HepG2 (cell line): ENCODE measurements around the gene FRMD4A. TPM values are rescaled to one million over a fixed set of nuclear protein-coding genes. Genes with fewer than 3 reads are reported as not detected.

Experiments used
- ATAC-seq: fragments of 200-7000 bp; cut with Tn5 transposase; 3 replicates; pipeline ENCODE4 v1.9.1; 2020; ENCODE audit warnings: mild to moderate bottlenecking, moderate library complexity
- BruUV-seq: library from RNA; stranded (reverse); fragments of 400-500 nt; replicated peaks from 2 replicates; lab custom pipeline; 2021; lab: Mats Ljungman, UMichigan
- CTCF ChIA-PET: fragments of 300-600 bp; formaldehyde crosslinking; extraction: SDS; loops from one replicate; lab custom pipeline; 2021; ENCODE audit warnings: low total read pairs, inconsistent platforms, low intra/inter-chr PET ratio; lab: Yijun Ruan, JAX
- POLR2A ChIA-PET: fragments of 350-600 bp; sonication (Branson Sonifier 250); formaldehyde crosslinking; loops from one replicate; lab custom pipeline; 2020; ENCODE audit warnings: antibody characterized with exemption, inconsistent platforms; lab: Yijun Ruan, JAX
- DNase-seq: peaks from one replicate; pipeline ENCODE4 v3.0.0-alpha.2; 2015; ENCODE audit warnings: low spot score
- FAIRE-seq: peaks from 3 replicates; lab custom pipeline; 2011; peaks lifted over from hg19 to GRCh38; lab: Jason Lieb, UNC
- H2AFZ ChIP-seq: one replicate; pipeline ENCODE4 v1.6.1; 2011; ENCODE audit warnings: low read length, inconsistent platforms
- H3K27ac ChIP-seq: fragments of 300-600 bp; 3 replicates; pipeline ENCODE4 v1.8.0; 2011; ENCODE audit warnings: mixed run types, mild to moderate bottlenecking, mixed read lengths, low read length, inconsistent platforms; ENCODE audit not compliant: insufficient read depth; ENCODE audit errors: extremely low read length
- H3K27me3 ChIP-seq, 2 experiments: fragments of 200-600 bp in 1 of 2; 2 replicates in 1 of 2; 3 replicates in 1 of 2; pipeline versions ENCODE4 v1.6.0 to v1.8.0; 2011; ENCODE audit warnings: low read length in 2 of 2, mild to moderate bottlenecking in 2 of 2, moderate library complexity in 2 of 2, inconsistent platforms in 1 of 2; ENCODE audit not compliant: insufficient read depth in 2 of 2, control insufficient read depth in 1 of 2
- H3K36me3 ChIP-seq, 2 experiments: fragments of 200-600 bp in 1 of 2; replicated peaks in 1 of 2; 2 replicates in 1 of 2; 3 replicates in 1 of 2; pipeline versions ENCODE4 v1.5.1 to v1.8.0; 2011; ENCODE audit warnings: low read length in 2 of 2, inconsistent platforms in 1 of 2; ENCODE audit not compliant: insufficient read depth in 2 of 2, control insufficient read depth in 1 of 2
- H3K4me1 ChIP-seq: 2 replicates; pipeline ENCODE4 v1.5.1; 2012; ENCODE audit warnings: low read length, inconsistent platforms; ENCODE audit not compliant: insufficient read depth
- H3K4me2 ChIP-seq: 2 replicates; pipeline ENCODE4 v1.6.0; 2011; ENCODE audit warnings: low read depth, low read length, inconsistent platforms
- H3K4me3 ChIP-seq, 3 experiments: fragments of 200-600 bp in 1 of 3; sonication (generic), shearing (Covaris generic) in 1 of 3; replicated peaks in 1 of 3; 2 replicates each; pipeline ENCODE4 v1.5.1; 2011 to 2016; ENCODE audit warnings: low read length in 3 of 3, inconsistent platforms in 2 of 3, low read depth in 2 of 3, mild to moderate bottlenecking in 2 of 3, control low read depth in 1 of 3, mixed read lengths in 1 of 3; ENCODE audit not compliant: insufficient read depth in 1 of 3
- H3K79me2 ChIP-seq: one replicate; pipeline ENCODE4 v1.6.1; 2011; ENCODE audit warnings: low read length, inconsistent platforms; ENCODE audit not compliant: insufficient read depth
- H3K9ac ChIP-seq: 2 replicates; pipeline ENCODE4 v1.6.0; 2011; ENCODE audit warnings: mild to moderate bottlenecking, low read depth, low read length, inconsistent platforms; ENCODE audit not compliant: insufficient read depth
- H3K9me3 ChIP-seq: 2 replicates; pipeline ENCODE4 v1.5.1; 2012; ENCODE audit warnings: mild to moderate bottlenecking, low read length
- H4K20me1 ChIP-seq: 2 replicates; pipeline ENCODE4 v1.6.0; 2011; ENCODE audit warnings: inconsistent platforms, mild to moderate bottlenecking, low read length, moderate library complexity; ENCODE audit not compliant: insufficient read depth
- BHLHE40 ChIP-seq: IDR thresholded peaks from 2 replicates; pipeline ENCODE4 v1.6.1; 2011; ENCODE audit warnings: low read length, improper control_type of control experiment
- CEBPB ChIP-seq: IDR thresholded peaks from 2 replicates; pipeline ENCODE4 v1.6.1; 2011; ENCODE audit warnings: low read depth, low read length, improper control_type of control experiment, borderline replicate concordance
- ERF ChIP-seq: IDR thresholded peaks from 2 replicates; pipeline ENCODE4 v1.6.1; 2018; ENCODE audit warnings: missing biosample characterization, missing genetic modification reagents
- GPN1 ChIP-seq: sonication (generic); formaldehyde crosslinking; IDR thresholded peaks from 2 replicates; pipeline ENCODE4 v1.5.1; 2020; ENCODE audit warnings: missing genetic modification reagents, borderline replicate concordance
- JARID2 ChIP-seq: sonication (generic); formaldehyde crosslinking; IDR thresholded peaks from 2 replicates; pipeline ENCODE4 v1.8.1; 2023; ENCODE audit warnings: missing genetic modification reagents, inconsistent platforms; ENCODE audit not compliant: insufficient replicate concordance
- NFATC3 ChIP-seq: sonication (generic); formaldehyde crosslinking; IDR thresholded peaks from 2 replicates; pipeline ENCODE4 v1.5.1; 2020; ENCODE audit warnings: mild to moderate bottlenecking, missing genetic modification reagents
- NFE2L1 ChIP-seq: sonication (generic); formaldehyde crosslinking; IDR thresholded peaks from 2 replicates; pipeline ENCODE4 v1.4.0; 2020; ENCODE audit warnings: missing genetic modification reagents, mild to moderate bottlenecking, borderline replicate concordance
- SAFB2 ChIP-seq: sonication (generic); formaldehyde crosslinking; IDR thresholded peaks from 2 replicates; pipeline ENCODE4 v1.5.1; 2020; ENCODE audit warnings: missing genetic modification reagents, low read depth, mild to moderate bottlenecking, borderline replicate concordance
- SIN3A ChIP-seq: IDR thresholded peaks from 2 replicates; pipeline ENCODE4 v1.6.1; 2011; ENCODE audit warnings: low read depth, mild to moderate bottlenecking, control low read depth, low read length, borderline replicate concordance
- ZNF20 ChIP-seq: sonication (generic); formaldehyde crosslinking; IDR thresholded peaks from 2 replicates; pipeline ENCODE4 v1.4.0; 2020; ENCODE audit warnings: mild to moderate bottlenecking, moderate library complexity, missing genetic modification reagents
- ZNF274 ChIP-seq: sonication (generic); formaldehyde crosslinking; IDR thresholded peaks from 2 replicates; pipeline ENCODE4 v1.5.1; 2020; ENCODE audit warnings: mild to moderate bottlenecking, missing genetic modification reagents
- ZNF549 ChIP-seq: sonication (generic); formaldehyde crosslinking; IDR thresholded peaks from 2 replicates; pipeline ENCODE4 v1.5.0; 2020; ENCODE audit warnings: missing genetic modification reagents
- ZNF615 ChIP-seq: sonication (generic); formaldehyde crosslinking; IDR thresholded peaks from 2 replicates; pipeline ENCODE4 v1.5.0; 2020; ENCODE audit warnings: mild to moderate bottlenecking, missing genetic modification reagents, borderline replicate concordance
- WGBS: methylation state at CpG from one replicate; pipeline ENCODE4 v1.1.6; 2017; ENCODE audit warnings: low lambda C conversion rate; 5-methylcytosine and 5-hydroxymethylcytosine counted together
- in situ Hi-C: cut with HindIII; loops from 2 replicates; pipeline ENCODE4 v1.10.0; 2017; ENCODE audit warnings: low pct_unique_long_range_greater_than_20kb; ENCODE audit not compliant: extremely low pct_ligation_motif_present
- intact Hi-C: fragments of 100-400 bp; cut with micrococcal nuclease; formaldehyde crosslinking; loops from one replicate; pipeline ENCODE4 v1.10.0; 2022; ENCODE audit not compliant: unreplicated experiment
- polyA plus RNA-seq, 8 experiments: library from polyadenylated mRNA; depleted of rRNA in 3 of 8; stranded (reverse) in 7 of 8; unstranded in 1 of 8; fragments of >200 nt; fragmentation: Illumina TruSeq in 4 of 8; extraction: Trizol in 4 of 8; gene quantifications; 2 replicates each; pipeline versions ENCODE4 v1.2.1 to v1.2.3, GENCODE V29; 2011 to 2016; ENCODE audit warnings: low read depth in 4 of 8, missing spikeins in 1 of 8, mixed read lengths in 1 of 8; ENCODE audit not compliant: insufficient read depth in 1 of 8
- total RNA-seq, 5 experiments: library from RNA; depleted of rRNA; stranded (reverse); fragments of >200 nt; fragmentation: Illumina TruSeq; extraction: Trizol; gene quantifications; 2 replicates each; pipeline ENCODE4 v1.2.3, GENCODE V29; 2016; ENCODE audit warnings: low read depth in 1 of 5
- TF ChIP-seq, protein P1 (sequence below): sonication (generic); formaldehyde crosslinking; IDR thresholded peaks from 2 replicates; pipeline ENCODE4 v1.4.0; 2020; ENCODE audit warnings: missing genetic modification reagents, borderline replicate concordance
- TF ChIP-seq, protein P2 (sequence below): sonication (generic); formaldehyde crosslinking; IDR thresholded peaks from 2 replicates; pipeline ENCODE4 v1.5.1; 2020; ENCODE audit warnings: missing genetic modification reagents, mild to moderate bottlenecking, borderline replicate concordance
- TF ChIP-seq, protein P3 (sequence below): IDR thresholded peaks from 2 replicates; pipeline ENCODE4 v1.6.1; 2012; ENCODE audit warnings: inconsistent platforms
- TF ChIP-seq, protein P4 (sequence below): sonication (generic); formaldehyde crosslinking; IDR thresholded peaks from 2 replicates; pipeline ENCODE4 v1.5.1; 2020; ENCODE audit warnings: mild to moderate bottlenecking, moderate library complexity, missing genetic modification reagents
- TF ChIP-seq, protein P5 (sequence below): sonication (generic); formaldehyde crosslinking; IDR thresholded peaks from 2 replicates; pipeline ENCODE4 v1.5.0; 2020; ENCODE audit warnings: missing genetic modification reagents

FRMD4A gene
- total and polyA plus RNA-seq, 2 of the 13 experiments (the other 11 are each of a cell fraction or from before 2014, with no cell fraction given), result 0.09 to 0.26 TPM

DNA sequence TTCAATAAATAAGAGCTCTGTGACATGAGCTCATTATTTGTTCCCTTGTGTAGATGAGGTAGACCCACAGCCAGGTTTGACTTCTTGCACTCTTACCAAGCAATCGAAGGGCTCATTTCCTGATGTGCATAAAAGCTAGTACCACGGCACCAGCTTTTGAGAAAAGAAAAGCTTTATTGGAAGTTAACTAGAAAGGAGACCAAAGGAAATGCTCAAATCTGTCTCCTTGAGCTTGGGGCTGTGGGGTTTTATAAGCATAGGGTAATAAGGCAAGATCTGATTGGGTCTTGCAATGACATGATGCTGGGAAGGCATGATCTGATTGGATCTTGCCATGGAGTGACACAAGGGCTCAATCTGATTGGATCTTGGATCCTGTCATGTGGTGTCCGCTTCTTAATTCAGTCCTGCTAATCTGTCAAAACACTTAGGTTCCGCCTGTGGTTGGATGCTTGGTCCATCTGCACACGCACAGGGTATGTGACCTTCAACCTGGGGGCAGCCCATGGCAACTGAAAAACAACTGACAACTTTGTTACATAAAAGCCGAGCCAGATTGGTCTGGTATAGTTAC lies 47.8 kb upstream of the FRMD4A start:
- 24% methylated on average over 5 of the region's 6 CpGs for WGBS
- ChIA-PET POLR2A (no interaction called here), CTCF (no interaction called here)
- H3K9ac ChIP-seq, result no peak overlapping the region
- H3K4me1 ChIP-seq, result no peaks in the 10 kb centered on the region
- ATAC-seq (no peak), DNase-seq (peak; percentile 9), FAIRE-seq (no peak)
- BruUV-seq, result no TSS peak
- no peak overlapping the region for H3K27ac ChIP-seq
- no peaks in the 10 kb centered on the region for H3K9me3 ChIP-seq
- in situ Hi-C loops (no loop called here), intact Hi-C loops (no loop called here)
- no peak overlapping the region for H3K4me2 ChIP-seq
- peaks cover 1 to 18% of the 10 kb centered on the region in 2 experiments; a peak in 3 of 5 replicates for H3K27me3 ChIP-seq
- no peaks in the 10 kb centered on the region for H3K79me2 ChIP-seq
- H2AFZ ChIP-seq, result no peak overlapping the region
- H3K36me3 ChIP-seq, result no peaks in the 10 kb centered on the region
- no peak overlapping the region for H3K4me3 ChIP-seq
- H4K20me1 ChIP-seq, result no peaks in the 10 kb centered on the region
- TF ChIP-seq ERF (CRISPR knock-in tag) (no peak), ZNF20 (CRISPR knock-in tag) (no peak), GPN1 (CRISPR knock-in tag) (no peak), ZNF274 (CRISPR knock-in tag) (no peak), NFE2L1 (CRISPR knock-in tag) (no peak), JARID2 (CRISPR knock-in tag) (no peak), NFATC3 (CRISPR knock-in tag) (no peak), CEBPB (no peak), ZNF549 (CRISPR knock-in tag) (no peak), ZNF615 (no peak), BHLHE40 (no peak), SAFB2 (CRISPR knock-in tag) (no peak), SIN3A (no peak)
- TF ChIP-seq, protein P1, sequence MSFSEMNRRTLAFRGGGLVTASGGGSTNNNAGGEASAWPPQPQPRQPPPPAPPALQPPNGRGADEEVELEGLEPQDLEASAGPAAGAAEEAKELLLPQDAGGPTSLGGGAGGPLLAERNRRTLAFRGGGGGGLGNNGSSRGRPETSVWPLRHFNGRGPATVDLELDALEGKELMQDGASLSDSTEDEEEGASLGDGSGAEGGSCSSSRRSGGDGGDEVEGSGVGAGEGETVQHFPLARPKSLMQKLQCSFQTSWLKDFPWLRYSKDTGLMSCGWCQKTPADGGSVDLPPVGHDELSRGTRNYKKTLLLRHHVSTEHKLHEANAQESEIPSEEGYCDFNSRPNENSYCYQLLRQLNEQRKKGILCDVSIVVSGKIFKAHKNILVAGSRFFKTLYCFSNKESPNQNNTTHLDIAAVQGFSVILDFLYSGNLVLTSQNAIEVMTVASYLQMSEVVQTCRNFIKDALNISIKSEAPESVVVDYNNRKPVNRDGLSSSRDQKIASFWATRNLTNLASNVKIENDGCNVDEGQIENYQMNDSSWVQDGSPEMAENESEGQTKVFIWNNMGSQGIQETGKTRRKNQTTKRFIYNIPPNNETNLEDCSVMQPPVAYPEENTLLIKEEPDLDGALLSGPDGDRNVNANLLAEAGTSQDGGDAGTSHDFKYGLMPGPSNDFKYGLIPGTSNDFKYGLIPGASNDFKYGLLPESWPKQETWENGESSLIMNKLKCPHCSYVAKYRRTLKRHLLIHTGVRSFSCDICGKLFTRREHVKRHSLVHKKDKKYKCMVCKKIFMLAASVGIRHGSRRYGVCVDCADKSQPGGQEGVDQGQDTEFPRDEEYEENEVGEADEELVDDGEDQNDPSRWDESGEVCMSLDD (CRISPR knock-in tag), result no peak
- TF ChIP-seq, protein P2, sequence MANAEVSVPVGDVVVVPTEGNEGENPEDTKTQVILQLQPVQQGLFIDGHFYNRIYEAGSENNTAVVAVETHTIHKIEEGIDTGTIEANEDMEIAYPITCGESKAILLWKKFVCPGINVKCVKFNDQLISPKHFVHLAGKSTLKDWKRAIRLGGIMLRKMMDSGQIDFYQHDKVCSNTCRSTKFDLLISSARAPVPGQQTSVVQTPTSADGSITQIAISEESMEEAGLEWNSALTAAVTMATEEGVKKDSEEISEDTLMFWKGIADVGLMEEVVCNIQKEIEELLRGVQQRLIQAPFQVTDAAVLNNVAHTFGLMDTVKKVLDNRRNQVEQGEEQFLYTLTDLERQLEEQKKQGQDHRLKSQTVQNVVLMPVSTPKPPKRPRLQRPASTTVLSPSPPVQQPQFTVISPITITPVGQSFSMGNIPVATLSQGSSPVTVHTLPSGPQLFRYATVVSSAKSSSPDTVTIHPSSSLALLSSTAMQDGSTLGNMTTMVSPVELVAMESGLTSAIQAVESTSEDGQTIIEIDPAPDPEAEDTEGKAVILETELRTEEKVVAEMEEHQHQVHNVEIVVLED (CRISPR knock-in tag), result no peak
- TF ChIP-seq, protein P3, sequence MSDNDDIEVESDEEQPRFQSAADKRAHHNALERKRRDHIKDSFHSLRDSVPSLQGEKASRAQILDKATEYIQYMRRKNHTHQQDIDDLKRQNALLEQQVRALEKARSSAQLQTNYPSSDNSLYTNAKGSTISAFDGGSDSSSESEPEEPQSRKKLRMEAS, result no peak
- TF ChIP-seq, protein P4, sequence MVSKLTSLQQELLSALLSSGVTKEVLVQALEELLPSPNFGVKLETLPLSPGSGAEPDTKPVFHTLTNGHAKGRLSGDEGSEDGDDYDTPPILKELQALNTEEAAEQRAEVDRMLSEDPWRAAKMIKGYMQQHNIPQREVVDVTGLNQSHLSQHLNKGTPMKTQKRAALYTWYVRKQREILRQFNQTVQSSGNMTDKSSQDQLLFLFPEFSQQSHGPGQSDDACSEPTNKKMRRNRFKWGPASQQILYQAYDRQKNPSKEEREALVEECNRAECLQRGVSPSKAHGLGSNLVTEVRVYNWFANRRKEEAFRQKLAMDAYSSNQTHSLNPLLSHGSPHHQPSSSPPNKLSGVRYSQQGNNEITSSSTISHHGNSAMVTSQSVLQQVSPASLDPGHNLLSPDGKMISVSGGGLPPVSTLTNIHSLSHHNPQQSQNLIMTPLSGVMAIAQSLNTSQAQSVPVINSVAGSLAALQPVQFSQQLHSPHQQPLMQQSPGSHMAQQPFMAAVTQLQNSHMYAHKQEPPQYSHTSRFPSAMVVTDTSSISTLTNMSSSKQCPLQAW (CRISPR knock-in tag), result no peak
- TF ChIP-seq, protein P5, sequence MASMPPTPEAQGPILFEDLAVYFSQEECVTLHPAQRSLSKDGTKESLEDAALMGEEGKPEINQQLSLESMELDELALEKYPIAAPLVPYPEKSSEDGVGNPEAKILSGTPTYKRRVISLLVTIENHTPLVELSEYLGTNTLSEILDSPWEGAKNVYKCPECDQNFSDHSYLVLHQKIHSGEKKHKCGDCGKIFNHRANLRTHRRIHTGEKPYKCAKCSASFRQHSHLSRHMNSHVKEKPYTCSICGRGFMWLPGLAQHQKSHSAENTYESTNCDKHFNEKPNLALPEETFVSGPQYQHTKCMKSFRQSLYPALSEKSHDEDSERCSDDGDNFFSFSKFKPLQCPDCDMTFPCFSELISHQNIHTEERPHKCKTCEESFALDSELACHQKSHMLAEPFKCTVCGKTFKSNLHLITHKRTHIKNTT (CRISPR knock-in tag), result no peak
